Psoas muscle (tissue), 8 donors: ENCODE data around the gene FTO. TPM values are rescaled to one million over a fixed set of nuclear protein-coding genes. Genes with fewer than 3 reads are reported as not detected.

Experiments
- ATAC-seq, 4 donors: fragments of 200-7000 bp; cut with Tn5 transposase; one replicate each; pipeline ENCODE4 v1.9.1; 2020; ENCODE audit warnings: moderate library complexity in 3 of 4, mild to moderate bottlenecking in 2 of 4
- DNase-seq, 2 donors: peaks; one replicate each; pipeline ENCODE4 v3.0.0-alpha.2; 2020
- H3K27ac ChIP-seq: fragments of 200-600 bp; one replicate; pipeline ENCODE4 v1.8.0; 2022
- H3K27me3 ChIP-seq, 3 donors: fragments of 200-600 bp in 1 of 3; one replicate each; pipeline versions ENCODE4 v1.6.1 to v1.8.0; 2013 to 2022; ENCODE audit warnings: low read length in 2 of 3, mild to moderate bottlenecking in 2 of 3, moderate library complexity in 1 of 3; ENCODE audit not compliant: insufficient read depth in 3 of 3
- H3K36me3 ChIP-seq, 2 donors: fragments of 200-600 bp in 1 of 2; one replicate each; pipeline versions ENCODE4 v1.6.1 to v1.8.0; 2013 to 2022; ENCODE audit warnings: low read depth in 1 of 2, mild to moderate bottlenecking in 1 of 2, moderate library complexity in 1 of 2; ENCODE audit not compliant: insufficient read depth in 1 of 2
- H3K4me1 ChIP-seq: fragments of 200-600 bp; one replicate; pipeline ENCODE4 v1.8.0; 2022
- H3K4me3 ChIP-seq: fragments of 200-600 bp; one replicate; pipeline ENCODE4 v1.8.0; 2022; ENCODE audit warnings: mild to moderate bottlenecking
- H3K9me3 ChIP-seq: fragments of 200-600 bp; one replicate; pipeline ENCODE4 v1.8.0; 2022
- WGBS, 3 donors: extraction: QIAGEN DNeasy Blood & Tissue Kit; methylation state at CpG; one replicate each; pipeline versions ENCODE4 v1.1.6 to v1.1.7; 2013; 5-methylcytosine and 5-hydroxymethylcytosine counted together
- intact Hi-C, 2 donors: fragments of 100-400 bp; cut with DNase I; formaldehyde crosslinking; loops; one replicate each; pipeline versions ENCODE4 v1.11.0 to v1.14.2; 2022
- long read RNA-seq, 2 donors: library from polyadenylated mRNA; unstranded; transcript quantifications; one replicate each; pipeline ENCODE4 v2.0.0, GENCODE V29; 2021
- polyA plus RNA-seq, 3 donors: library from polyadenylated mRNA; stranded (reverse); fragments of 200-250 nt; gene quantifications; one replicate each; pipeline ENCODE4 v1.2.3, GENCODE V29; 2013
- total RNA-seq, 4 donors: library from RNA; stranded (reverse); fragmentation: NEBNext Ultra II Directional in 2 of 4; extraction: Animal tissue kit (Norgen Biotek cat#: 25700) in 2 of 4; gene quantifications; one replicate each; pipeline versions ENCODE4 v1.2.1 to v1.2.4, GENCODE V29; 2021 to 2023
- TF ChIP-seq, protein P1 (sequence below): fragments of 200-600 bp; IDR thresholded peaks from one replicate; pipeline ENCODE4 v1.8.0; 2022; ENCODE audit warnings: antibody characterized with exemption
- donor health status: healthy with polysubstance abuse.
- donor health status: DM: no; HTN: no; CAD: no; lungs with moderate emphysema.
- donor health status: Bipolar disorder and iron deficiency.
- donor health status: healthy.
- donor health status: DM: yes; HTN: yes; CAD: no.
- donor health status: DM: no; HTN: no; CAD: no.
- donor health status: DM: no; HTN: no; CAD: no.
- donor health status: DM: yes; HTN: yes; CAD: no.

Gene FTO
- total RNA-seq (10 to 100 TPM; 47.4 to 67.6 (median 57.7) TPM), polyA plus RNA-seq (10 to 100 TPM; 14.2 to 46.1 (median 26.7) TPM)
- long read RNA-seq, donor 1, full-length matches to known transcripts: 2 of 6 reads
- long read RNA-seq, donor 1, partial matches to known transcripts: 2 of 6 reads
- long read RNA-seq, donor 1, other reads (novel, unspliced or antisense): 2 of 6 reads
- long read RNA-seq, donor 2, full-length matches to known transcripts: 11 of 24 reads
- long read RNA-seq, donor 2, partial matches to known transcripts: 3 of 24 reads
- long read RNA-seq, donor 2, other reads (novel, unspliced or antisense): 10 of 24 reads

GRCh38 chr16:53703590-53704444 is at the start of gene FTO, which contains the start of gene RPGRIP1L:
FTO (plus strand) TSS chr16:53704156.
RPGRIP1L (minus strand) TSS chr16:53703859; CDS start chr16:53700723, 3,136 bp downstream.
- Histone ChIP-seq H3K27ac (peak within 1 kb of the TSS; percentile 81), H3K4me3 (peak within 1 kb of the TSS; percentile 81), H3K9me3 (no peaks in the 10 kb centered on the region), H3K27me3 (no peaks in the 10 kb centered on the region), H3K4me1 (peaks cover 18% of the 10 kb centered on the region), H3K36me3 (no peaks in the 10 kb centered on the region)
- TF ChIP-seq, protein P1, sequence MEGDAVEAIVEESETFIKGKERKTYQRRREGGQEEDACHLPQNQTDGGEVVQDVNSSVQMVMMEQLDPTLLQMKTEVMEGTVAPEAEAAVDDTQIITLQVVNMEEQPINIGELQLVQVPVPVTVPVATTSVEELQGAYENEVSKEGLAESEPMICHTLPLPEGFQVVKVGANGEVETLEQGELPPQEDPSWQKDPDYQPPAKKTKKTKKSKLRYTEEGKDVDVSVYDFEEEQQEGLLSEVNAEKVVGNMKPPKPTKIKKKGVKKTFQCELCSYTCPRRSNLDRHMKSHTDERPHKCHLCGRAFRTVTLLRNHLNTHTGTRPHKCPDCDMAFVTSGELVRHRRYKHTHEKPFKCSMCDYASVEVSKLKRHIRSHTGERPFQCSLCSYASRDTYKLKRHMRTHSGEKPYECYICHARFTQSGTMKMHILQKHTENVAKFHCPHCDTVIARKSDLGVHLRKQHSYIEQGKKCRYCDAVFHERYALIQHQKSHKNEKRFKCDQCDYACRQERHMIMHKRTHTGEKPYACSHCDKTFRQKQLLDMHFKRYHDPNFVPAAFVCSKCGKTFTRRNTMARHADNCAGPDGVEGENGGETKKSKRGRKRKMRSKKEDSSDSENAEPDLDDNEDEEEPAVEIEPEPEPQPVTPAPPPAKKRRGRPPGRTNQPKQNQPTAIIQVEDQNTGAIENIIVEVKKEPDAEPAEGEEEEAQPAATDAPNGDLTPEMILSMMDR: no peak
- ATAC-seq (peak; percentile 98 to 99 (median 99)), DNase-seq (peak; percentile 98 to 99)
- intact Hi-C loops: loop anchor here in 1 of 2 donors (10.0 kb wide), 1 partner anchor 269 kb away; the partner anchor contains the start of gene RBL2
- 0 to 1% (median 0%) methylated on average over 54 to 57 of the region's 57 CpGs for WGBS, 3 donors

- WGBS, 3 donors: 93 to 99% (median 98%) methylated on average over 2 of the region's 2 CpGs
Measured at GRCh38 chr16:53654946-53655345, 49.0 kb upstream of the FTO start.

GRCh38 chr16:53662072-53662471 is 41.9 kb upstream of the FTO start:
- Histone ChIP-seq H3K36me3 (no peaks in the 10 kb centered on the region), H3K4me3 (no peak overlapping the region), H3K27me3 (no peaks in the 10 kb centered on the region), H3K9me3 (no peaks in the 10 kb centered on the region), H3K27ac (no peak overlapping the region), H3K4me1 (no peaks in the 10 kb centered on the region)
- no peak for DNase-seq
- TF ChIP-seq, protein P1: no peak
- WGBS, 3 donors: 97 to 100% (median 98%) methylated on average over 1 of the region's 1 CpG
- intact Hi-C loops: no loop called here
- no peak for ATAC-seq

More at GRCh38 chr16:53654946-53655345, 49.0 kb upstream of the FTO start:
- no peak overlapping the region for H3K27ac ChIP-seq
- DNase-seq: no peak
- H3K4me3 ChIP-seq: no peak overlapping the region
- H3K4me1 ChIP-seq: no peaks in the 10 kb centered on the region
- H3K9me3 ChIP-seq: no peaks in the 10 kb centered on the region
- no peaks in the 10 kb centered on the region for H3K27me3 ChIP-seq
- TF ChIP-seq, protein P1: no peak
- intact Hi-C loops: no loop called here
- peaks cover 0 to 28% of the 10 kb centered on the region in 2 donors for H3K36me3 ChIP-seq
- ATAC-seq: no peak

DNA sequence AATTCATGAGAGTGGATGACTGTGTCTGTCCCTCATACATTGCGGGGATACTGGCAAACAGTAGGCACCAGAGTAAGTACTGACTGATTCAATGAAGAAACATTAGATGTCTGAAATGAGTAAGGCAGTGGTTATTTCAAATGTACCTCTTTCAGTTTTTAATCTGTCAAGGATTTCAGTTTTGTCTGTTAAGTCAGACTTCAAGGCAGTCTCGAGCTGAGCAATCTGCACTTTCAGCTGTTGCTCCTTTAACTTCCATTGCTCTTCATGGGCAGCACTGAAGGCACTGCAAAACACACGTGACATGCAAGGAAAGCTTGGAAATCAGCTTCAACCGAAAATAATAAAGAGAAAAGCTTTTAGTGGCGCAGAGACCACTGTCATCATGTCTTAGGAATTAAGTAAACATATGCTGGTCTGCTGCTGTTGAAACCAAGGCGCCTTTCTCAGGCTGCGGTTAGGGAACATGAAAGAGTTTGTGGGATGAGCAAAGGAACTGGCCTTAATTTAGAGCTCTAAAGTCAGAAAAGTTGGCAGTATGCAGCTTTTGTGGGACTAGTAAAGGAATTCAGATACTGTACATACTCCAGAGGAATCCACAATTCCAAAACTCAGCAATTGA is 39.1 kb upstream of the FTO start:
- no peak overlapping the region for H3K4me3 ChIP-seq
- H3K27ac ChIP-seq: no peak overlapping the region
- intact Hi-C loops: no loop called here
- TF ChIP-seq, protein P1: no peak
- H3K27me3 ChIP-seq: no peaks in the 10 kb centered on the region
- H3K9me3 ChIP-seq: no peaks in the 10 kb centered on the region
- 63 to 69% (median 66%) methylated on average over 7 of the region's 7 CpGs for WGBS, 3 donors
- ATAC-seq: no peak
- no peak for DNase-seq
- no peaks in the 10 kb centered on the region for H3K4me1 ChIP-seq
- H3K36me3 ChIP-seq: no peaks in the 10 kb centered on the region
